Ascending aorta (tissue), 2 donors: ENCODE data around the gene MRPL58. TPM values are rescaled to one million over a fixed set of nuclear protein-coding genes. Genes with fewer than 3 reads are reported as not detected.

ENCODE experiments used
- DNase-seq, 2 donors: peaks; one replicate each; pipeline ENCODE4 v3.0.0-alpha.2; 2019; ENCODE audit warnings: low spot score in 2 of 2
- H3K27ac ChIP-seq, 2 donors: fragments of 200-600 bp; sonication (generic); one replicate each; pipeline ENCODE4 v1.5.1; 2016 to 2017; ENCODE audit warnings: mild to moderate bottlenecking in 1 of 2
- H3K27me3 ChIP-seq: fragments of 200-600 bp; sonication (generic); one replicate; pipeline ENCODE4 v1.5.1; 2017
- H3K36me3 ChIP-seq, 2 donors: fragments of 200-600 bp; sonication (generic); one replicate each; pipeline ENCODE4 v1.5.1; 2016
- H3K4me1 ChIP-seq, 2 donors: fragments of 200-600 bp; sonication (generic); one replicate each; pipeline ENCODE4 v1.5.1; 2016 to 2017; ENCODE audit warnings: mild to moderate bottlenecking in 1 of 2
- H3K4me3 ChIP-seq, 2 donors: fragments of 200-600 bp; sonication (generic); one replicate each; pipeline ENCODE4 v1.5.1; 2016 to 2017; ENCODE audit warnings: mild to moderate bottlenecking in 1 of 2
- H3K9me3 ChIP-seq, 2 donors: fragments of 200-600 bp; sonication (generic); one replicate each; pipeline ENCODE4 v1.5.1; 2016
- intact Hi-C: fragments of 100-400 bp; cut with DNase I; formaldehyde crosslinking; loops from one replicate; pipeline ENCODE4 v1.15.1; 2023
- total RNA-seq: library from RNA; depleted of rRNA; stranded (reverse); fragments of >200 nt; gene quantifications from one replicate; pipeline ENCODE4 v1.1.0, GENCODE V29; 2016
- TF ChIP-seq, protein P1 (sequence below), 3 experiments: fragments of 200-600 bp in 2 of 3; fragments of 450-650 bp in 1 of 3; sonication (generic) in 2 of 3; IDR thresholded peaks; one replicate each; pipeline ENCODE4 v1.5.1; 2016 to 2019; ENCODE audit warnings: antibody characterized with exemption in 3 of 3, mild to moderate bottlenecking in 1 of 3, moderate library complexity in 1 of 3

Gene MRPL58
- total RNA-seq, 1 donor from 2014 or later = 14.5 TPM

DNA sequence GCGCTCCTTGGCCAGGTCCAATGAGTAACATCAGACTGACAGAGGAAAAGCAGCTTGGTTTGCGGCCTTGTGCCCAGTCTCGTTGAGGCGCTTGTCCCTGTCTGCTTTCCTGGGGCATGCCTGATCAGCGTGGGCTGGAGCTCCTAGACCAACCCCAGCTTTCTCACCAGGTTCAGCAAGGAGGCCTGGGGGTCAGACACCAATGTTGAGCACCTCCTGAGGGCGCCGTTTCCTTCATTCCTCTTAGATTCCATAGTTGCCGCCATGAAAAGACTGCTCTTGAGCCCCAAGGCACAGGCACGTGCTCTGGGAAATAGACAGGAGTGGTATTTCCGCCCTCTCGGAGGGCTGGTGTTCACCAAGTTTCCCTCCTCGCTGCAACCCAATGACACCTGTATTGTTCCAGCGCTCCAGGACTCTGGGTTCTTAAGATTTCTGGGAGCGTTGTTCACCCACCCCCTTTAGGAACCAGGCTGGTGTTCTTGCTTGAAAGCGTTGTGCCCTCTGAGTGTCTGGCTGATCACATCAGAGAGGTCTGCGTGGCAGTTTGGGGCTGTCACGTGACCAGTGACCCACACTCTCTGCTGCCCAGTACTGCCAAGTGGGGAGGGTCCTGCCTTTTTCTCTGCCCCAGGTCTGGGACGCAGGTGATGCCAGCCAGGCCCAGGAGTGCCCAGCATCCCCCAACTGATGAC is 52.5 kb downstream of the MRPL58 start:
- H3K9me3 ChIP-seq = no peaks in the 10 kb centered on the region
- DNase-seq = no peak
- intact Hi-C loops = no loop called here
- no peak overlapping the region for H3K4me3 ChIP-seq
- TF ChIP-seq, protein P1, sequence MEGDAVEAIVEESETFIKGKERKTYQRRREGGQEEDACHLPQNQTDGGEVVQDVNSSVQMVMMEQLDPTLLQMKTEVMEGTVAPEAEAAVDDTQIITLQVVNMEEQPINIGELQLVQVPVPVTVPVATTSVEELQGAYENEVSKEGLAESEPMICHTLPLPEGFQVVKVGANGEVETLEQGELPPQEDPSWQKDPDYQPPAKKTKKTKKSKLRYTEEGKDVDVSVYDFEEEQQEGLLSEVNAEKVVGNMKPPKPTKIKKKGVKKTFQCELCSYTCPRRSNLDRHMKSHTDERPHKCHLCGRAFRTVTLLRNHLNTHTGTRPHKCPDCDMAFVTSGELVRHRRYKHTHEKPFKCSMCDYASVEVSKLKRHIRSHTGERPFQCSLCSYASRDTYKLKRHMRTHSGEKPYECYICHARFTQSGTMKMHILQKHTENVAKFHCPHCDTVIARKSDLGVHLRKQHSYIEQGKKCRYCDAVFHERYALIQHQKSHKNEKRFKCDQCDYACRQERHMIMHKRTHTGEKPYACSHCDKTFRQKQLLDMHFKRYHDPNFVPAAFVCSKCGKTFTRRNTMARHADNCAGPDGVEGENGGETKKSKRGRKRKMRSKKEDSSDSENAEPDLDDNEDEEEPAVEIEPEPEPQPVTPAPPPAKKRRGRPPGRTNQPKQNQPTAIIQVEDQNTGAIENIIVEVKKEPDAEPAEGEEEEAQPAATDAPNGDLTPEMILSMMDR (IDR thresholded peaks at IDR 0.05) = no peak
- H3K36me3 ChIP-seq = peaks cover 45 to 48% of the 10 kb centered on the region in 2 donors
- H3K27me3 ChIP-seq = no peaks in the 10 kb centered on the region
- H3K4me1 ChIP-seq = no peaks in the 10 kb centered on the region
- H3K27ac ChIP-seq = no peak overlapping the region

DNA sequence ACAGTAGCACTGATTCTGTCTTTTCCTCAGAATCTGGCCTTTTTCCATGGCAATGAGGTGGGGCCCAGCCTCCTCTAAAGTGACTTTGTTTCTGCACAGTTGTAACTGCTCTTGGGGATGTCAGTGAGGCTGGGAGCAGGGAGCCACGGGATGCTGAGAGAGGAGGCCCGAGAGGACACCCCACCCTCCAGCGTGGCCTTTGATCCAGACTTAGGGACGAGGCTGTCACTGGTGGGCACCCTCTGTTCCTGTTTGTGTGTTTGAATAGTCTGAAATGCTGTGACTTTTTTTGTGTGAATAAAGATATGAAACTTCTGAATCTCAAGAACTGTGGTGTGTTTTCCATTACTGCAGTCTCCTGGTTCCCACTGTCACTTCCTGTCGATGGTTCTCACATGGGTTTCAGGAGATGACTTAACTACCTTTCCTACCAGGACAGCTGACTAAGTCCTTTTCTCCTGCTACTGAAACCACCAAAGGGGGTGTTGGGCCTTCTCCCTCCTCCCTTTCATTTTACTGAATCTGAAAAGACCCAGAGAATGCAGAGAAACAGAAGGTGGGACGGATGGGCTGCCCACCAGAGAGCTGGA is 53.2 kb downstream of the MRPL58 start:
- Histone ChIP-seq H3K4me1 (no peaks in the 10 kb centered on the region), H3K4me3 (no peak overlapping the region), H3K27ac (no peak overlapping the region), H3K9me3 (no peaks in the 10 kb centered on the region), H3K27me3 (no peaks in the 10 kb centered on the region), H3K36me3 (peaks cover 41 to 42% of the 10 kb centered on the region in 2 donors)
- DNase-seq = no peak
- TF ChIP-seq, protein P1 (IDR thresholded peaks at IDR 0.05) = no peak
- intact Hi-C loops = no loop called here

DNA sequence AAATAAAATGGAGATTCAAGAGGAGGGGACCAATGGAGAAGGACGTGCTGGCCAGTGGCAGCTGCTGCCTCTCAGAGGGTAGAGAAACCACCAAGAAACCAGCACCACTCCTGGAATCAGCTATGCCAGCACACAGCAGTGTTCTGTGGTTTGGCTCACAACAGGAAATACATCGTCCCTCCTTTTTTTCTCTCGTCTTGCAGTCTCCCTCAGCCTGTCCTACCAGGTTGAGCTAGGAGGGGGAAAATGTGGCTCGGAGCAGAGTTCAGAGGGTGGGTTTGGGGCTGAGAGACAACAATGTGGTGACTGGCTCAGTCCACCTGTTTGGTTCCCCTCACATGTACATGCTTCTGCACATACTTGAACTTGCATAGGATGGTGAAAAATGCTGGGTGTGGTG is 55.4 kb downstream of the MRPL58 start:
- H3K4me3 ChIP-seq = no peak overlapping the region
- intact Hi-C loops = no loop called here
- no peaks in the 10 kb centered on the region for H3K4me1 ChIP-seq
- TF ChIP-seq, protein P1 (IDR thresholded peaks at IDR 0.05) = no peak
- no peak overlapping the region for H3K27ac ChIP-seq
- no peaks in the 10 kb centered on the region for H3K27me3 ChIP-seq
- H3K9me3 ChIP-seq = no peaks in the 10 kb centered on the region
- H3K36me3 ChIP-seq = peaks cover 21 to 24% of the 10 kb centered on the region in 2 donors
- no peak for DNase-seq

DNA sequence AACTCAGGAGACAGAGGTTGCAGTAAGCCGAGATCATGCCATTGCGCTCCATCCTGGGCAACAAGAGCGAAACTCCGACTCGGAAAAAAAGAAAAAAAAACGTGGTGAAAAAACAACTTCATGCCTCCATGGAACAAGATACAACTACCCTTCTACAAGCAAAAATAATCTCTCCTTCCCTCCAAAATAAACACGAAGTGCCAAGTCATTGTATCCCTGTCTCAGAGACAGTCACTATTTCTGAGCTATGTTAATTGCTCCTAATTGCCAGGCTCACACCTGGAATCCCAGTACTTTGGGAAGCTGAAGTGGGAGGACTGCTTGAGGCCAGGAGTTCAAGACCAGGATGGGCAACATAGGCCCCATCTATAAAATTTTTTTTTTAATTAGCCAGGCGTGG is 56.3 kb downstream of the MRPL58 start:
- no peaks in the 10 kb centered on the region for H3K27me3 ChIP-seq
- no peak overlapping the region for H3K27ac ChIP-seq
- no peak overlapping the region for H3K4me3 ChIP-seq
- intact Hi-C loops = no loop called here
- H3K9me3 ChIP-seq = no peaks in the 10 kb centered on the region
- peaks cover 12 to 15% of the 10 kb centered on the region in 2 donors for H3K36me3 ChIP-seq
- TF ChIP-seq, protein P1 (IDR thresholded peaks at IDR 0.05) = no peak
- no peaks in the 10 kb centered on the region for H3K4me1 ChIP-seq
- no peak for DNase-seq

DNA sequence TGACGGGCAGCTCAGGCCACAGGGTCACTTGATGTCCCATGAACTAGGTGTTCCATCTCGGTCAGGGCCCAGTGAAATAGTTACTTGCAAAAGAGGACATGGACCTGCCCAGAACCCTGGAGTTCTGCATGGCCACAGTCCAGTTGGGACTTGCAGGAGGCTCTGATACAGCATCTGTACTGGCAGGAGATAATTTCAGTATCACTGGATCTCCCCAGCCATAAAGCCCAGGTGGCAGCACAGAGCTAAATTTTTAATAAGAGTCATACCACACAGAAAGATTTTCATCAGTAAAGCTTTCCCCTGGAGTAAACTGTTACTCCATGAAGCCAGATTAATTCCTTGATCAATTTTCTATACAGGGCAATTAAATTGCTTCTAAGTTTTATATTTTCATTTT is 57.3 kb downstream of the MRPL58 start:
- H3K9me3 ChIP-seq = no peaks in the 10 kb centered on the region
- H3K4me3 ChIP-seq = no peak overlapping the region
- TF ChIP-seq, protein P1 (IDR thresholded peaks at IDR 0.05) = peak in 1 of 3 experiments; percentile 7
- no peak overlapping the region for H3K27ac ChIP-seq
- H3K36me3 ChIP-seq = peaks cover 2 to 5% of the 10 kb centered on the region in 2 donors
- H3K4me1 ChIP-seq = no peaks in the 10 kb centered on the region
- no peaks in the 10 kb centered on the region for H3K27me3 ChIP-seq
- no peak for DNase-seq
- intact Hi-C loops = no loop called here

Other genes starting within 250 kb of the MRPL58 start
- gene NAT9, start 236.3 kb upstream of the MRPL58 start, total RNA-seq = 13.3 TPM
- gene GRIN2C, start 152.8 kb upstream of the MRPL58 start, total RNA-seq = not detected
- 93.1 TPM for gene FDXR, start 139.7 kb upstream of the MRPL58 start, total RNA-seq
- not detected for gene FADS6, start 119.0 kb upstream of the MRPL58 start, total RNA-seq
- not detected for gene USH1G, start 89.4 kb upstream of the MRPL58 start, total RNA-seq
- gene OTOP2, start 88.4 kb upstream of the MRPL58 start, total RNA-seq = not detected
- gene OTOP3, start 76.8 kb upstream of the MRPL58 start, total RNA-seq = not detected
- 103 TPM for gene HID1, start 39.9 kb upstream of the MRPL58 start, total RNA-seq
- gene CDR2L, start 25.0 kb upstream of the MRPL58 start, total RNA-seq = 54.7 TPM
- gene ATP5PD, start 34.3 kb downstream of the MRPL58 start, total RNA-seq = 133 TPM
- gene KCTD2, start 34.6 kb downstream of the MRPL58 start, total RNA-seq = 31.4 TPM
- gene SLC16A5, start 75.3 kb downstream of the MRPL58 start, total RNA-seq = 101 TPM
- gene ARMC7, start 97.3 kb downstream of the MRPL58 start, total RNA-seq = 1.4 TPM
- 18.3 TPM for gene NT5C, start 119.1 kb downstream of the MRPL58 start, total RNA-seq
- 23.0 TPM for gene JPT1, start 141.8 kb downstream of the MRPL58 start, total RNA-seq
- 23.9 TPM for gene SUMO2, start 170.3 kb downstream of the MRPL58 start, total RNA-seq
- gene NUP85, start 193.0 kb downstream of the MRPL58 start, total RNA-seq = 38.1 TPM
- gene GGA3, start 248.9 kb downstream of the MRPL58 start, total RNA-seq = 84.6 TPM
- gene MRPS7, start 249.2 kb downstream of the MRPL58 start, total RNA-seq = 24.1 TPM